ENCODE data around the gene RNF13. TPM values are rescaled to one million over a fixed set of nuclear protein-coding genes. Genes with fewer than 3 reads are reported as not detected.

Gene RNF13
- total and polyA plus RNA-seq, 2 donors (not counting 1 experiment from before 2014, with no cell fraction given): 57.4 to 81.7 TPM

GRCh38 chr3:149801195-149801594 is 11.8 kb upstream of the RNF13 start:
- Histone ChIP-seq H3K27ac (ENCODE audit: insufficient read depth, low read length) (no peak overlapping the region), H4K20me1 (ENCODE audit: control insufficient read depth, extremely low read depth, insufficient read depth, low read length) (no peaks in the 10 kb centered on the region), H3K27me3 (ENCODE audit: control insufficient read depth, insufficient read depth, low read length) (no peaks in the 10 kb centered on the region), H3K4me2 (ENCODE audit: extremely low read depth, insufficient read depth, low read length) (no peak overlapping the region), H3K9ac (ENCODE audit: insufficient read depth, low read length) (no peak overlapping the region), H2AFZ (ENCODE audit: low read length) (no peak overlapping the region), H3K4me3 (replicated peaks in 1 of 4; ENCODE audit: control extremely low read depth in 1 of 4, insufficient read depth in 1 of 4, low read depth in 3 of 4, low read length in 4 of 4) (no peak overlapping the region), H3K79me2 (ENCODE audit: control insufficient read depth, insufficient read depth, low read length) (no peaks in the 10 kb centered on the region), H3K36me3 (ENCODE audit: control insufficient read depth, insufficient read depth, low read length) (no peaks in the 10 kb centered on the region), H3K9me3 (ENCODE audit: control insufficient read depth, insufficient read depth, low read depth, low read length) (no peaks in the 10 kb centered on the region), H3K4me1 (ENCODE audit: control insufficient read depth, extremely low read depth, insufficient read depth, low read length) (no peaks in the 10 kb centered on the region)
- TF ChIP-seq CTCF (conservative IDR thresholded peaks at IDR 0.05 in 1 of 2, IDR thresholded peaks at IDR 0.05 in 1 of 2; ENCODE audit: low read depth in 1 of 2, low read length in 2 of 2): no peak
- TF ChIP-seq EZH2 (IDR thresholded peaks at IDR 0.05; ENCODE audit: low read length, missing control alignments): no peak
- DNase-seq (ENCODE audit: low read depth in 2 of 2): no peak

- Histone ChIP-seq H3K4me2 (ENCODE audit: extremely low read depth, insufficient read depth, low read length) (no peak overlapping the region), H3K9me3 (ENCODE audit: control insufficient read depth, insufficient read depth, low read depth, low read length) (no peaks in the 10 kb centered on the region), H4K20me1 (ENCODE audit: control insufficient read depth, extremely low read depth, insufficient read depth, low read length) (no peaks in the 10 kb centered on the region), H3K4me3 (replicated peaks in 1 of 4; ENCODE audit: control extremely low read depth in 1 of 4, insufficient read depth in 1 of 4, low read depth in 3 of 4, low read length in 4 of 4) (no peak overlapping the region), H3K79me2 (ENCODE audit: control insufficient read depth, insufficient read depth, low read length) (no peaks in the 10 kb centered on the region), H3K27me3 (ENCODE audit: control insufficient read depth, insufficient read depth, low read length) (no peaks in the 10 kb centered on the region), H2AFZ (ENCODE audit: low read length) (no peak overlapping the region), H3K9ac (ENCODE audit: insufficient read depth, low read length) (no peak overlapping the region), H3K27ac (ENCODE audit: insufficient read depth, low read length) (no peak overlapping the region), H3K4me1 (ENCODE audit: control insufficient read depth, extremely low read depth, insufficient read depth, low read length) (no peaks in the 10 kb centered on the region), H3K36me3 (ENCODE audit: control insufficient read depth, insufficient read depth, low read length) (no peaks in the 10 kb centered on the region)
- TF ChIP-seq CTCF (conservative IDR thresholded peaks at IDR 0.05 in 1 of 2, IDR thresholded peaks at IDR 0.05 in 1 of 2; ENCODE audit: low read depth in 1 of 2, low read length in 2 of 2) (no peak), EZH2 (IDR thresholded peaks at IDR 0.05; ENCODE audit: low read length, missing control alignments) (no peak)
- DNase-seq (ENCODE audit: low read depth in 2 of 2): no peak
Measured at GRCh38 chr3:149801639-149802038, 11.4 kb upstream of the RNF13 start.

GRCh38 chr3:149806171-149806778 is 6.7 kb upstream of the RNF13 start:
- Histone ChIP-seq H2AFZ (ENCODE audit: low read length) (no peak overlapping the region), H3K36me3 (ENCODE audit: control insufficient read depth, insufficient read depth, low read length) (no peaks in the 10 kb centered on the region), H3K79me2 (ENCODE audit: control insufficient read depth, insufficient read depth, low read length) (no peaks in the 10 kb centered on the region), H3K4me2 (ENCODE audit: extremely low read depth, insufficient read depth, low read length) (no peak overlapping the region), H3K27ac (ENCODE audit: insufficient read depth, low read length) (no peak overlapping the region), H3K4me1 (ENCODE audit: control insufficient read depth, extremely low read depth, insufficient read depth, low read length) (no peaks in the 10 kb centered on the region), H3K4me3 (replicated peaks in 1 of 4; ENCODE audit: control extremely low read depth in 1 of 4, insufficient read depth in 1 of 4, low read depth in 3 of 4, low read length in 4 of 4) (no peak overlapping the region), H4K20me1 (ENCODE audit: control insufficient read depth, extremely low read depth, insufficient read depth, low read length) (no peaks in the 10 kb centered on the region), H3K27me3 (ENCODE audit: control insufficient read depth, insufficient read depth, low read length) (no peaks in the 10 kb centered on the region), H3K9ac (ENCODE audit: insufficient read depth, low read length) (no peak overlapping the region), H3K9me3 (ENCODE audit: control insufficient read depth, insufficient read depth, low read depth, low read length) (no peaks in the 10 kb centered on the region)
- TF ChIP-seq CTCF (conservative IDR thresholded peaks at IDR 0.05 in 1 of 2, IDR thresholded peaks at IDR 0.05 in 1 of 2; ENCODE audit: low read depth in 1 of 2, low read length in 2 of 2) (no peak), EZH2 (IDR thresholded peaks at IDR 0.05; ENCODE audit: low read length, missing control alignments) (no peak)
- no peak for DNase-seq (ENCODE audit: low read depth in 2 of 2)

All from fibroblast of lung (primary cell).